Raji (cell line): ENCODE measurements around the gene COL6A5.

ENCODE experiments used
- POLR2A ChIP-seq: IDR thresholded peaks from 2 replicates; pipeline ENCODE4 v1.6.1; 2011; ENCODE audit warnings: low read depth, low read length, control low read depth; ENCODE audit not compliant: insufficient read depth

Gene COL6A5

GRCh38 chr3:130378677-130379191 is 33.3 kb downstream of the COL6A5 start:
- no peak for TF ChIP-seq POLR2A

- TF ChIP-seq POLR2A: no peak
These were observed 33.8 kb downstream of the COL6A5 start for GRCh38 chr3:130379274-130379673.

DNA sequence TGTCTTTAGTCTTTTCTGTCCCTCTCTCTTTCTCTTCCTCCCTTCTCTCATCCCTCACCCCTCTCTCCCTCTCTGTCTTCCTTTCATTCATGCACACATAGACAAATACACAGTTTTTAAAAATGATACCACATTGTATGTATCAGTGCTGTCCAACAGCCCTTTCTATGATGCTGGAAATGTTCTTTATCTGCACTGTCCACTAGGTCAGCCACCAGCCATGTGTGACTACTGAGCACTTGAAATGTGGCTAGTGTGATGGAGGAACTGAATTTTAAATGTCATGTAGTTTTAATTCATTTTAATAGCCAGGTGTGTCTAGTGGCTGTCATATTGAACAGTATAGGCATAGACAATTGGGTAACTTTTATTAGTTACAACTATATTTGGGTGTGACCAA is 34.9 kb downstream of the COL6A5 start:
- TF ChIP-seq POLR2A: no peak

- TF ChIP-seq POLR2A: no peak
These were observed 38.0 kb downstream of the COL6A5 start for GRCh38 chr3:130383424-130383823.

DNA sequence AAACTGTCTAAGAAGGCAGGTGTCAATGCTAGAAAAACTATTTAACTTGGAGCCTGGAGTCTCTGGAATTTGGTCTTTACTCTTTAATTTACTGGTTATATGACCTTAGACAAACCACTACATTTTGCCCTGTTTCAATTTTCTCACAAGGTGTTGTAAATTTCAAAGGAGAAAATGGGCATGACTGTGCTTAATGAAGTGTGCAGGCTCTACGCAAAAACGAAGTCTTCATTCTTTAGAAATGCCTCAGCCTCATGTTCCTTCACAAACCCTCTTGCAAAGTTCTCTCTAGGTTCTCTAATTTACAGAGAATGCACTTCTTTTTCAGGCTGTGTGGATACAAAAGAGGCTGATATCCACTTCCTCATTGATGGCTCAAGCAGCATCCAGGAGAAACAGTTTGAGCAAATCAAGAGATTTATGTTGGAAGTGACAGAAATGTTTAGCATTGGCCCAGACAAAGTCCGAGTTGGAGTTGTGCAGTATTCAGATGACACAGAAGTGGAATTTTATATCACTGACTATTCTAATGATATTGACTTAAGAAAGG is 39.1 kb downstream of the COL6A5 start:
- TF ChIP-seq POLR2A: no peak

GRCh38 chr3:130386604-130387263 is 41.3 kb downstream of the COL6A5 start:
- TF ChIP-seq POLR2A: no peak

- TF ChIP-seq POLR2A: no peak
These were observed 44.4 kb downstream of the COL6A5 start for GRCh38 chr3:130389743-130390478.

GRCh38 chr3:130392266-130392665 is 46.8 kb downstream of the COL6A5 start:
- no peak for TF ChIP-seq POLR2A

DNA sequence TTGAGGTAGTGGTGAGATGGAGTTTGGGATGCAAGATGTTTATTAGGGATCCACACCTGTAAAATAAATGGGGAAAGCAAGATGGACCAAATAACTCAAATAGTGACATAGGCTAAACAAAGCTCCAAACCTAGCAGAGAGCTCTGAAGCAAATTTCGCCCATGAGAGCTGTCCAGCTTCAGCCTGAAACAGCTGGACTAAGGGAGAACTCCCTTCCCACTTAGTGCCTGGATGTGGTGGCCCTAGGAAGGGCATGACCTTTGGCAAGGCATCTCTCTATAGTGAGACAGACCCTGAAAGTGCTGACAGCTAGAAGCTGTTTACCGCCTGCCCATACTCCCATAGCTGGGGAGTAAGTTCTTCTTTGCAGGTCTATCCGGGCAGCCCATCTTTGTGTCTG is 48.1 kb downstream of the COL6A5 start:
- TF ChIP-seq POLR2A: no peak

- TF ChIP-seq POLR2A: no peak
These were observed 49.9 kb downstream of the COL6A5 start for GRCh38 chr3:130395331-130395730.

GRCh38 chr3:130395916-130396315 is 50.4 kb downstream of the COL6A5 start:
- no peak for TF ChIP-seq POLR2A

DNA sequence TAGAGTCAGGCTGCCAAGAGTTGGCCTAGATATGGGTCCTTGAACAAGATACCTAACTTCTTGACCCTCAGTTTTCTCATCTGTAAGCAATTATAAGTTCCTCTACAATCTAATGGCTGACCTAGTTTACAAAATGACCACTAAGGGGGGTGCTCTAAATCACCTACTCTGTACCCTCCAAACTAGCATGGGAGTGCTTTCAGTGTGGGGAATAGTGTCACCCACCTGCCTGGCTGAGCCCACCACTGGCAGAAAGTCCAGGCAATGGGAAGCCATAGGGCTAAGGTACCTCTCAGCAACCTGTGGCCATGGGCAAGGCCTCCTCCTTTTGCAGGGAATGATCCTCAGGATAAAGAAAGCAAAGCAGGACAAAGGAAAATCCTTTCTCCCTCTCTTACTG is 58.9 kb downstream of the COL6A5 start:
- no peak for TF ChIP-seq POLR2A

DNA sequence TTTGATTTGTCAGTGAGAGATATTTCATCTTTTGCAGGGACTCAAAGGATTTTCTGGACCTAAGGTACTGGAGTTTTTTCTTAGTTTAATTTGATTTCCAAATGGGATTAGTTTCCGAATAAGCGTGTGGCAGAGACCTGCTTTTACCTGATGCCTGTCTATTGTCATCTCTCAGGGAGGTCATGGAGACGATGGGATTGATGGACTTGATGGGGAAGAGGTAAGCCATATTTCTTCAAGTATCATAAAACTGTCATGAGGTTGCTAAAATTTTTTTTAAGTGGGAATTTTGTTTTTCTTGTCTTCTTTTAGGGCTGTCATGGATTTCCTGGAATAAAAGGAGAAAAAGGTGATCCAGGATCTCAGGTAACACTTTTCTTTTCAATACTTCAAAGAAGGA is 60.5 kb downstream of the COL6A5 start:
- no peak for TF ChIP-seq POLR2A

DNA sequence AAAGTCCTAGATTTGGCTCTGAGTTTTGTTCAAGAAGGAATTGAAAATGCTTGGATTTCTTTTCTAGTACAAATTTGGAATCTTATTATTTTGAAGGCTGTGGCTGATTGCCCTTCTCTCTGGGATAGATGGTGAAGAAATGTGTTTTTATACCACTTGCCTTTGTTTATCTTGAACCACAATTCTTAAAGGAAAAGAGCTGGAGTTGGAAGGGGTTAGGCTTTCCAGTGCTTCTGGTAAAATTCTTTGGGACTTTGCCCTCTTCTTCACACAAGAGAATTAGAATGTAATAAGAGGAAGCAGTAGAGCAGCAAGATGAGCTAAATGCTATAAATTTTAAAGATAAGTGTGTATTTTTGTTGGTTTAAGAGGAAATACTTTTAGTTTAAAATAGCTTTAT is 65.8 kb downstream of the COL6A5 start:
- no peak for TF ChIP-seq POLR2A

GRCh38 chr3:130412991-130413560 is 67.6 kb downstream of the COL6A5 start:
- TF ChIP-seq POLR2A: no peak

DNA sequence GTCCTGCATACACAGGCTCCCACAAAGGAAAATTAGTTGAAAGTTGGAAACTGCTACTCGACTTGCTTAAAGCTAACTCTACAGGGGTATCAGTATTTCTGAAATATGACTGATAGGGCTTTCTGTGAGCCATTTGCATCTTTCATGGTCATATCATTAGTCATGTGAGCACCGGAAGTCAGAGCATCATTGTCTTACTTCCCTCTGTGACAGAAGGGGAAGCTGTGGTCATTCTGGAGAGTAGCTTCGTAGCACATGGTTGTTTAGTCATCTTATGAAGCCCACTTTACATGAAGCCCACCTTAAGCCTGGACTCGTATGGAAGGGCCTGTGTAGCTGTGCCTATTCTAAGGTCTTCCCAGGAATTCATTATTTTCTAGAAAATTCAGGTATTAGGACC is 69.0 kb downstream of the COL6A5 start:
- no peak for TF ChIP-seq POLR2A
